Endodermal cell (in vitro differentiated cells): ENCODE results near the gene WDR27. TPM values are rescaled to one million over a fixed set of nuclear protein-coding genes. Genes with fewer than 3 reads are reported as not detected.

Experiments used
- DNase-seq: peaks from one replicate; pipeline ENCODE4 v3.0.0-alpha.2; 2017
- H3K27ac ChIP-seq: 2 replicates; pipeline ENCODE4 v1.5.1; 2013; ENCODE audit warnings: mild to moderate bottlenecking, low read depth, low read length, moderate library complexity
- H3K27me3 ChIP-seq: 2 replicates; pipeline ENCODE4 v1.6.1; 2013; ENCODE audit warnings: mild to moderate bottlenecking, low read length, moderate library complexity; ENCODE audit not compliant: insufficient read depth, control insufficient read depth, poor library complexity, severe bottlenecking
- H3K36me3 ChIP-seq: 2 replicates; pipeline ENCODE4 v1.7.0; 2013; ENCODE audit warnings: mild to moderate bottlenecking, low read length, moderate library complexity; ENCODE audit not compliant: control insufficient read depth, insufficient read depth
- H3K4me1 ChIP-seq: one replicate; pipeline ENCODE4 v1.7.0; 2013; ENCODE audit warnings: low read length; ENCODE audit not compliant: control insufficient read depth, insufficient read depth
- H3K4me3 ChIP-seq: 2 replicates; pipeline ENCODE4 v1.5.1; 2013; ENCODE audit warnings: mild to moderate bottlenecking, low read length, moderate library complexity
- H3K9ac ChIP-seq: 2 replicates; pipeline ENCODE4 v1.6.1; 2013; ENCODE audit warnings: mild to moderate bottlenecking, low read length, moderate library complexity; ENCODE audit not compliant: poor library complexity, severe bottlenecking; ENCODE audit errors: extremely low read depth
- H3K9me3 ChIP-seq: 2 replicates; pipeline ENCODE4 v1.6.1; 2013; ENCODE audit warnings: mild to moderate bottlenecking, low read length, moderate library complexity; ENCODE audit not compliant: control insufficient read depth
- H3K27ac Mint-ChIP-seq: 2 replicates; pipeline ENCODE4 v1.8.0; 2020; ENCODE audit warnings: mixed read lengths
- H3K27me3 Mint-ChIP-seq: 2 replicates; pipeline ENCODE4 v1.8.0; 2021; ENCODE audit warnings: mild to moderate bottlenecking, mixed read lengths; ENCODE audit not compliant: insufficient read depth
- H3K36me3 Mint-ChIP-seq: 2 replicates; pipeline ENCODE4 v1.8.0; 2020; ENCODE audit warnings: low read depth, mixed read lengths
- H3K4me1 Mint-ChIP-seq: 2 replicates; pipeline ENCODE4 v1.8.0; 2020; ENCODE audit warnings: mixed read lengths
- H3K4me3 Mint-ChIP-seq: 2 replicates; pipeline ENCODE4 v1.8.0; 2020; ENCODE audit warnings: mild to moderate bottlenecking, moderate library complexity, mixed read lengths
- H3K9me3 Mint-ChIP-seq: 2 replicates; pipeline ENCODE4 v1.8.0; 2020; ENCODE audit warnings: mild to moderate bottlenecking, mixed read lengths
- CTCF ChIP-seq: fragments of 200-600 bp; sonication (generic); conservative IDR thresholded peaks from 2 replicates; pipeline ENCODE4 v1.5.0; 2021; ENCODE audit warnings: antibody characterized with exemption, mild to moderate bottlenecking
- WGBS, 2 experiments: methylation state at CpG; one replicate each; pipeline versions ENCODE4 v1.1.5 to v1.1.7; 2013; ENCODE audit warnings: missing lambda C conversion rate in 2 of 2, mixed read lengths in 1 of 2; ENCODE audit not compliant: insufficient coverage in 1 of 2, insufficient read length in 1 of 2; 5-methylcytosine and 5-hydroxymethylcytosine counted together
- long read RNA-seq, 4 experiments: library from polyadenylated mRNA in 2 of 4; library from RNA in 1 of 4; library from capped mRNA in 1 of 4; stranded (forward) in 3 of 4; unstranded in 1 of 4; transcript quantifications; one replicate each; pipeline ENCODE4 v2.0.0, GENCODE V29; 2020 to 2021; ENCODE audit warnings: inconsistent platforms in 1 of 4
- polyA plus RNA-seq, 2 experiments: library from polyadenylated mRNA; stranded (reverse); fragments of 50-300 nt; gene quantifications; one replicate each; pipeline ENCODE4 v1.2.3, GENCODE V29; 2013
- total RNA-seq, 2 donors: library from RNA; stranded (reverse); fragmentation: NEBNext Ultra II Directional in 1 of 2; extraction: Animal tissue kit (Norgen Biotek cat#: 25700) in 1 of 2; gene quantifications; 2 replicates in 1 of 2; 3 replicates in 1 of 2; pipeline ENCODE4 v1.2.1, GENCODE V29; 2021

WDR27 gene
- total RNA-seq: 100 to 1,000 TPM in 1 of 2 donors, 10 to 100 TPM in 1; 94.4 to 110 TPM
- 93.7 TPM for polyA plus RNA-seq (2013, experiment 1 of 2)
- polyA plus RNA-seq (2013, experiment 2 of 2): 75.1 TPM
- long read RNA-seq, experiment 1, partial matches to known transcripts: 1 of 8 reads
- long read RNA-seq, experiment 1, other reads (novel, unspliced or antisense): 7 of 8 reads
- long read RNA-seq, experiment 2, partial matches to known transcripts: 8 of 43 reads
- long read RNA-seq, experiment 2, other reads (novel, unspliced or antisense): 34 of 43 reads
- long read RNA-seq, experiment 3, partial matches to known transcripts: 14 of 63 reads
- long read RNA-seq, experiment 3, other reads (novel, unspliced or antisense): 46 of 63 reads
- long read RNA-seq, experiment 4, partial matches to known transcripts: 0 of 7 reads
- long read RNA-seq, experiment 4, other reads (novel, unspliced or antisense): 7 of 7 reads

- H3K9ac ChIP-seq: peak within 1 kb of the TSS; percentile 83
- 0 to 1% methylated on average over 26 to 92 of the region's 92 CpGs for WGBS, 2 experiments
- peak within 1 kb of the TSS; percentile 91 for H3K4me3 Mint-ChIP-seq
- no peaks in the 10 kb centered on the region for H3K27me3 ChIP-seq
- DNase-seq: peak; percentile 98
- peak within 1 kb of the TSS; percentile 95 for H3K4me3 ChIP-seq
- H3K4me1 ChIP-seq: peaks cover 11% of the 10 kb centered on the region
- H3K27ac Mint-ChIP-seq: peak within 1 kb of the TSS; percentile 96
- peaks cover 6% of the 10 kb centered on the region for H3K9me3 Mint-ChIP-seq
- no peak for TF ChIP-seq CTCF
- H3K27ac ChIP-seq: peak within 1 kb of the TSS; percentile 90
- H3K36me3 ChIP-seq: peaks cover 63% of the 10 kb centered on the region
- H3K36me3 Mint-ChIP-seq: peaks cover 33% of the 10 kb centered on the region
- H3K9me3 ChIP-seq: peaks cover 11% of the 10 kb centered on the region
- H3K4me1 Mint-ChIP-seq: peaks cover 28% of the 10 kb centered on the region
- H3K27me3 Mint-ChIP-seq: no peaks in the 10 kb centered on the region
Observed at GRCh38 chr6:169701954-169702839, at the start of gene WDR27, which contains the start of gene C6orf120. TSS of gene WDR27 (minus strand) at chr6:169702029. CDS start at chr6:169689005, 13,024 bp downstream. TSS of gene C6orf120 (plus strand) at chr6:169702126. CDS start at chr6:169702460, 334 bp downstream.

GRCh38 chr6:169746556-169746955 lies 44.7 kb upstream of the WDR27 start:
- no peak for DNase-seq
- H3K36me3 ChIP-seq: no peaks in the 10 kb centered on the region
- H3K4me3 ChIP-seq: no peak overlapping the region
- H3K27me3 Mint-ChIP-seq: peaks cover 5% of the 10 kb centered on the region
- no peak overlapping the region for H3K27ac Mint-ChIP-seq
- no peaks in the 10 kb centered on the region for H3K27me3 ChIP-seq
- no peak overlapping the region for H3K27ac ChIP-seq
- H3K9me3 Mint-ChIP-seq: peaks cover 4% of the 10 kb centered on the region
- H3K36me3 Mint-ChIP-seq: peaks cover 6% of the 10 kb centered on the region
- WGBS, 2 experiments: 90% methylated on average over 1 of the region's 1 CpG; no CpG with 5 or more reads in 1 of the 2 experiments
- no peak for TF ChIP-seq CTCF
- peaks cover 17% of the 10 kb centered on the region for H3K4me1 Mint-ChIP-seq
- no peak overlapping the region for H3K4me3 Mint-ChIP-seq
- peaks cover 5% of the 10 kb centered on the region for H3K4me1 ChIP-seq
- no peaks in the 10 kb centered on the region for H3K9me3 ChIP-seq
- no peak overlapping the region for H3K9ac ChIP-seq

GRCh38 chr6:169745405-169745804 lies 43.6 kb upstream of the WDR27 start:
- Mint-ChIP-seq H3K9me3 (peaks cover 4% of the 10 kb centered on the region), H3K27me3 (peaks cover 5% of the 10 kb centered on the region), H3K36me3 (peaks cover 6% of the 10 kb centered on the region), H3K27ac (no peak overlapping the region), H3K4me3 (no peak overlapping the region), H3K4me1 (peaks cover 16% of the 10 kb centered on the region)
- no peak overlapping the region for H3K27ac ChIP-seq
- H3K36me3 ChIP-seq: no peaks in the 10 kb centered on the region
- no peak for TF ChIP-seq CTCF
- no peak overlapping the region for H3K4me3 ChIP-seq
- H3K9me3 ChIP-seq: no peaks in the 10 kb centered on the region
- H3K27me3 ChIP-seq: no peaks in the 10 kb centered on the region
- H3K4me1 ChIP-seq: peaks cover 5% of the 10 kb centered on the region
- DNase-seq: no peak
- WGBS, 2 experiments: 85 to 92% methylated on average over 3 of the region's 3 CpGs
- H3K9ac ChIP-seq: no peak overlapping the region
